GM10248 (cell line): Measurements from ENCODE around the gene ACACA.

Source experiments
- CTCF ChIA-PET: fragments of 300-600 bp; sonication (Branson Sonifier 250); formaldehyde crosslinking; extraction: SDS; loops from one replicate; lab custom pipeline; 2021; ENCODE audit warnings: antibody characterized with exemption; lab: Yijun Ruan, JAX
- POLR2A ChIA-PET: fragments of 350-650 bp; sonication (Branson Sonifier 250); formaldehyde crosslinking; extraction: SDS; loops from one replicate; lab custom pipeline; 2020; ENCODE audit warnings: antibody characterized with exemption; lab: Yijun Ruan, JAX
- DNase-seq: peaks from one replicate; pipeline ENCODE4 v3.0.0; 2012; ENCODE audit errors: extremely low spot score
- TF ChIP-seq, protein P1 (sequence below): IDR thresholded peaks from 2 replicates; pipeline ENCODE4 v1.5.1; 2012; ENCODE audit warnings: mild to moderate bottlenecking, low read depth; ENCODE audit errors: extremely low read depth, missing control alignments, control extremely low read depth

The ACACA gene

DNA sequence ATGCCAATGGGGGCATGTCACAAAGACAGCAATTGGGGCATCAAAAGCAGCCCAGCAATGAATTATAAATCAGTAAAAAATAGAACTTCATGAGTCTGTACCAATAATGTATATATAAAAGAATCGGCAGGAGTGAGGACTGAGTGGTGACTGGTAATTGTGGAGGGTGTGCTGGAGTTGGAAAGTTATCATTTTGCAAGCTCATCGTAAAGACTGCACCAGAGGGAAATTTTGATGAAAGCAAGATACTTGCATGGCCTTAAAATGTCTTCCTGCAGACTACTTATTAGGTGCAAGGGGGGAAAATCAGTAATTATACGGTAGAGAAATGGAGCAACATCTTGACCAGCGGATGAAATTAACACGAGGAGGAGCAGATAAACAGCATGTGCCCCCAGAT lies 319.0 kb downstream of the ACACA start:
- TF ChIP-seq, protein P1, sequence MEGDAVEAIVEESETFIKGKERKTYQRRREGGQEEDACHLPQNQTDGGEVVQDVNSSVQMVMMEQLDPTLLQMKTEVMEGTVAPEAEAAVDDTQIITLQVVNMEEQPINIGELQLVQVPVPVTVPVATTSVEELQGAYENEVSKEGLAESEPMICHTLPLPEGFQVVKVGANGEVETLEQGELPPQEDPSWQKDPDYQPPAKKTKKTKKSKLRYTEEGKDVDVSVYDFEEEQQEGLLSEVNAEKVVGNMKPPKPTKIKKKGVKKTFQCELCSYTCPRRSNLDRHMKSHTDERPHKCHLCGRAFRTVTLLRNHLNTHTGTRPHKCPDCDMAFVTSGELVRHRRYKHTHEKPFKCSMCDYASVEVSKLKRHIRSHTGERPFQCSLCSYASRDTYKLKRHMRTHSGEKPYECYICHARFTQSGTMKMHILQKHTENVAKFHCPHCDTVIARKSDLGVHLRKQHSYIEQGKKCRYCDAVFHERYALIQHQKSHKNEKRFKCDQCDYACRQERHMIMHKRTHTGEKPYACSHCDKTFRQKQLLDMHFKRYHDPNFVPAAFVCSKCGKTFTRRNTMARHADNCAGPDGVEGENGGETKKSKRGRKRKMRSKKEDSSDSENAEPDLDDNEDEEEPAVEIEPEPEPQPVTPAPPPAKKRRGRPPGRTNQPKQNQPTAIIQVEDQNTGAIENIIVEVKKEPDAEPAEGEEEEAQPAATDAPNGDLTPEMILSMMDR, result no peak
- ChIA-PET CTCF (interaction anchor here (0.9 to 1.8 kb wide), 2 partner anchors 41 to 486 kb away, joined by 3 to 4 read pairs; partner anchors contain the start of gene MRM1), POLR2A (no interaction called here)
- DNase-seq, result no peak

DNA sequence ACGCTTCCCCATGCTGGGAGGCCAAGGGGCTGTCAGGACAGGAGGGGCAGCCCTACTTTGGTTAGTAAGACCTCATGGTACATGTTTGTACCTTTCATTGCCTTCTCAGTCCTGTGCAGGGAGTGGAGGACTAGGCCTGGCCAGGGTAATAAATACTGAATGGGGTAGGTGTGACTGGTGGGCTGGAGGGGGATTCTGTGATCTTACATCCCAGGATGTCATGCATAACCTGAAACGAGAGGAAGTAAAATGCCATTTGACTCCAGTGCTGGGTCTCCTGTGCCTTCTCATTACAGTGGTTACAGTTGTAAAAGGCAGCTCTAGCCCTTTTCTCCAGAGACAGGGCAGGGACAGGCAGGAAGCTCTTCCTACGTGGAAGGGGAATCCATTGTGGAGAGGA lies 319.7 kb downstream of the ACACA start:
- ChIA-PET POLR2A (no interaction called here), CTCF (interaction anchor here (1.8 kb wide), 1 partner anchor 485 kb away, joined by 4 read pairs; the partner anchor contains the start of gene MRM1)
- TF ChIP-seq, protein P1, result no peak
- no peak for DNase-seq

DNA sequence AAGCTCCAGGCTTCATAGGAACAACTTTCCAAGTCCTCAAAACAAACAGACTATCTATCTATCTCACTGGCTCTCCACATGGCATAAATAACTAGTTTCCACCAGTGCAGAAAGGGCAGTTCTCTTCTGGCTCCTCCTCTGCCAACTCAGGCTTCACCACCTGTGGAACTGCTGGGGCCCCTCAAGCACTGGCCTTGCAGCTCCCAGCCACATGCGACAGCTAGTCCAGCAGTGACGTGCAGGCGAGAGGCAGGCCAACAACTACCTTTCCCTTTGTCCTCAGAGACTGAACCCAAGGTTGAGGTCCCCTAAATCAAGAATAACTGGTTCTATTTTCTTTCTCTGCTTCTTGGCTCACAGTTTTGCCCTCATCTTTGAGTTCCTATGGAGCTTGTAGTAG lies 320.3 kb downstream of the ACACA start:
- CTCF ChIA-PET, result interaction anchor here (1.5 to 1.8 kb wide), 2 partner anchors 19 to 485 kb away, joined by 4 read pairs; partner anchors contain the start of gene MRM1
- POLR2A ChIA-PET, result no interaction called here
- no peak for DNase-seq
- TF ChIP-seq, protein P1, result no peak

DNA sequence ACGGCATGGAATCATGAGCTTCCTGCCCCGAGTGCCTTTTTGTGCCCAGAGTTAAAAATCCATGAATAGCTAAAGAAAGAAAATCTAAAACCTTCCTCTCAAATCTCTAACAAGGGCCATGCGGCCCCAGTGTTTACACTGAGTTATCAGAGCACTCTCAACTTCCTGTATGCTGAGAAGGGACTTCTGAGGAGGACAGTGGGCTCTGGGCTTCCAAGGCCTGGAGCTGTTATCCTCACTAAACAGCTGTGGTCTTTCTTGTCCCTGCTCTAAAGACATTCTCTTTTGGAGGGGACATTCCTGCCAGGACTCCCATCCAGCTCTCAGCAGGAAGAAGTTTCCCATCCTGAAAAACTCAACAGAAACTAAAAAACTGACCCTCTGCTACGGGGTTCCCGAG lies 322.3 kb downstream of the ACACA start:
- TF ChIP-seq, protein P1, result no peak
- ChIA-PET CTCF (interaction anchor here (1.2 to 1.9 kb wide), 3 partner anchors 11 to 86 kb away, joined by 3 to 6 read pairs (median 3); no protein-coding TSS in a partner anchor), POLR2A (no interaction called here)
- DNase-seq, result no peak

DNA sequence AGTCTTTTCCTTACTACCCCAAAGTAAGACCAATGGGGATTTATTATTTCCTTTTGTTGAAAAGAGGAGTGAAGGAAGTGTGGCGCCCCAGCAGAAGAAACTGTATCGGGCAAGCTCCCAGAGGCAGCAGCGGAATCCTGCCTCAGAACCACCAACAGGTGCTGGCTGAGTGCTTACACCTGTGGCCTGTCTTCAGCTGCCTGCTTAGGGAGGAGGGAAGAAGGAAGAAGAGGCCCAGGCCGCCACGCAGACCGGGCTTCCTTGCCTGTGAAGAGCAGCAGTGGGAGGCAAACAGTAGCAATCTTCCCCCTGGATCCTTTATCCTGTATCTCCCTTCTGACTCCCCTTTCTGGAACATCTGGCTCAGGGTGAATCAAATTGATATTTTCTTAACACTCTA lies 323.2 kb downstream of the ACACA start:
- ChIA-PET POLR2A (no interaction called here), CTCF (no interaction called here)
- no peak for DNase-seq
- TF ChIP-seq, protein P1, result no peak

DNA sequence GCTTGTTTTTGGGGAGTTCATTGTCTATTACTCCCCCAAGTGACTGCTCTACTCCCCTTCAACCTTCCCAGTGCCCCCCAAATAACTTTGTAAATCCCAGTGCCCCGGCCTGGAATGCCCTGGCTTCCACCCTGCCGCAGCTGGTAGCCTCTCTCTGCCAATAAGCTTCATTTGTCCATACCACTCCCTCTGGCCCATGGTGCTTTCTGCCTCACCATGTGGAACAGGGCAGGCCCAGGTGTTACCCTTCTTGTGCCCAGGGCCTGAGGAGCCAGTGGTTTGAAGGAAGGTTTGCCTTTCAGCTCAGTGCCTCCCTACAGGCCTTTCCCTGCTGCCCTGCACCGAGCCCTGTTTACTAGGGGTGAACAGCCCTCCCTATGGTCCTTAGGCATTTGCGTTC lies 323.7 kb downstream of the ACACA start:
- CTCF ChIA-PET, result interaction anchor here (1.0 kb wide), 1 partner anchor 15 kb away, joined by 3 read pairs; no protein-coding TSS in a partner anchor
- TF ChIP-seq, protein P1, result no peak
- POLR2A ChIA-PET, result no interaction called here

More for the DNA sequence above, 323.7 kb downstream of the ACACA start:
- DNase-seq, result no peak
